Esophagus muscularis mucosa (tissue), 4 donors: ENCODE data around the gene TNP2. TPM values are rescaled to one million over a fixed set of nuclear protein-coding genes. Genes with fewer than 3 reads are reported as not detected.
"Not testable (repeated sequence)": the region's sequence is repeated elsewhere in the genome, so short reads cannot be mapped to it uniquely, and the experiment has no call there.

Experiments
- DNase-seq: peaks from one replicate; pipeline ENCODE4 v3.0.0-alpha.2; 2017; ENCODE audit errors: extremely low spot score
- H3K27ac ChIP-seq, 4 donors: fragments of 200-600 bp; sonication (generic); replicated peaks in 1 of 4; 1 replicate in 3 of 4; 2 replicates in 1 of 4; pipeline ENCODE4 v1.5.1; 2016 to 2019; ENCODE audit warnings: mild to moderate bottlenecking in 1 of 4
- H3K27me3 ChIP-seq, 4 donors: fragments of 200-600 bp; sonication (generic); one replicate each; pipeline versions ENCODE4 v1.5.1 to v1.6.0; 2016 to 2019
- H3K36me3 ChIP-seq, 4 donors: fragments of 200-600 bp; sonication (generic); one replicate each; pipeline ENCODE4 v1.5.1; 2016 to 2019
- H3K4me1 ChIP-seq, 4 donors: fragments of 200-600 bp; sonication (generic); one replicate each; pipeline ENCODE4 v1.5.1; 2016 to 2019
- H3K4me3 ChIP-seq, 4 donors: fragments of 200-600 bp; sonication (generic); 1 replicate in 2 of 4; 2 replicates in 2 of 4; pipeline ENCODE4 v1.5.1; 2016 to 2019; ENCODE audit warnings: mild to moderate bottlenecking in 4 of 4, moderate library complexity in 1 of 4
- H3K9me3 ChIP-seq, 4 donors: fragments of 200-600 bp; sonication (generic); 1 replicate in 3 of 4; 2 replicates in 1 of 4; pipeline ENCODE4 v1.5.1; 2016 to 2019
- EP300 ChIP-seq: sonication (generic); formaldehyde crosslinking; IDR thresholded peaks from one replicate; pipeline ENCODE4 v1.6.1; 2017; ENCODE audit warnings: antibody characterized with exemption
- POLR2A ChIP-seq: fragments of 450-650 bp; IDR thresholded peaks from one replicate; pipeline ENCODE4 v1.6.1; 2017; ENCODE audit warnings: antibody characterized with exemption, moderate library complexity, mild to moderate bottlenecking, low read depth
- POLR2AphosphoS5 ChIP-seq, 2 donors: sonication (generic); formaldehyde crosslinking; IDR thresholded peaks; one replicate each; pipeline ENCODE4 v1.6.1; 2017; ENCODE audit warnings: antibody characterized with exemption in 2 of 2
- WGBS: methylation state at CpG from one replicate; pipeline ENCODE4 v1.1.5; 2018; 5-methylcytosine and 5-hydroxymethylcytosine counted together
- intact Hi-C: fragments of 100-400 bp; cut with DNase I; formaldehyde crosslinking; loops from one replicate; pipeline ENCODE4 v1.15.1; 2023
- total RNA-seq, 4 donors: library from RNA; depleted of rRNA; stranded (reverse); fragments of >200 nt; gene quantifications; one replicate each; pipeline versions ENCODE4 v1.1.0 to v1.2.1, GENCODE V29; 2016
- TF ChIP-seq, protein P1 (sequence below), 3 experiments: fragments of 200-600 bp in 2 of 3; fragments of 450-650 bp in 1 of 3; sonication (generic) in 2 of 3; IDR thresholded peaks; one replicate each; pipeline ENCODE4 v1.5.1; 2017 to 2019; ENCODE audit warnings: antibody characterized with exemption in 3 of 3, mild to moderate bottlenecking in 2 of 3, moderate library complexity in 1 of 3

TNP2 gene
- total RNA-seq, 4 donors from 2014 or later: not detected

DNA sequence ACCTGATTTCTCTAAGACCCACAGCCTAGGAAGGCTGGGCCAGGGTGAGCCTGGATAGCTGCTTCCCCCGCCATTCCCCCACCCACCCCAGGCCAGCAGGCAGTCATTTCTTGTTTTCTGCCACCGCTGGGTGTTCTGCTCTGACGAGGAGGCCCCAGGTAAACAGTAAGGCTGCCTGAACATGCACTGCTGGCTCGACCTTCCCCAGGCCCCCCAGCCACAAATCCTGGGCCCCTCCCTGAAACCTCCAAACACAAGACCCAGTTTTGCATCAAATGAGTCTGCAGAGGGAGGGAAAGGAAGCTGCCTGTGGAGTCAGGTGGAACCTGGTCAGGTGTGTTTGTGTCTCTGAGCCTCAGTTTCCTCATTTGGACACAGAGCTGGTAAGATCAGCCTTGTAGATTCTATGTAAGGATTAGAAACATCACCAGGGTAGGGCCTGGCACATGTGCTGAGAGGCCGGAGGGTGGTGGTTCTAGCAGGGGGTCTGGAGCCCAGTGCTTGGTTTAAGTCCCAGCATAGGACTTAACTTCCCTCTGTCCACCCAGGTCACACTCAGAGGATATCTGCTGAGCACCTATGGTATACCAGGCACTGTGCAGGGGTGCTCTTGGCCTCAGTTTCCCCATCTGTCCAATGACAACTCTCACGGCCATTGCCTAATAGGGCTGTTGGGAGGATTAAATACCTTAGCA is 30.9 kb upstream of the TNP2 start:
- Histone ChIP-seq H3K4me1 (peaks cover 13 to 15% (median 14%) of the 10 kb centered on the region in 4 donors), H3K27me3 (no peaks in the 10 kb centered on the region), H3K36me3 (no peaks in the 10 kb centered on the region), H3K9me3 (no peaks in the 10 kb centered on the region), H3K4me3 (no peak overlapping the region), H3K27ac (no peak overlapping the region)
- 100% methylated on average over 5 of the region's 6 CpGs for WGBS
- TF ChIP-seq EP300 (no peak), POLR2A (no peak), POLR2AphosphoS5 (IDR thresholded peaks at IDR 0.05) (no peak)
- TF ChIP-seq, protein P1, sequence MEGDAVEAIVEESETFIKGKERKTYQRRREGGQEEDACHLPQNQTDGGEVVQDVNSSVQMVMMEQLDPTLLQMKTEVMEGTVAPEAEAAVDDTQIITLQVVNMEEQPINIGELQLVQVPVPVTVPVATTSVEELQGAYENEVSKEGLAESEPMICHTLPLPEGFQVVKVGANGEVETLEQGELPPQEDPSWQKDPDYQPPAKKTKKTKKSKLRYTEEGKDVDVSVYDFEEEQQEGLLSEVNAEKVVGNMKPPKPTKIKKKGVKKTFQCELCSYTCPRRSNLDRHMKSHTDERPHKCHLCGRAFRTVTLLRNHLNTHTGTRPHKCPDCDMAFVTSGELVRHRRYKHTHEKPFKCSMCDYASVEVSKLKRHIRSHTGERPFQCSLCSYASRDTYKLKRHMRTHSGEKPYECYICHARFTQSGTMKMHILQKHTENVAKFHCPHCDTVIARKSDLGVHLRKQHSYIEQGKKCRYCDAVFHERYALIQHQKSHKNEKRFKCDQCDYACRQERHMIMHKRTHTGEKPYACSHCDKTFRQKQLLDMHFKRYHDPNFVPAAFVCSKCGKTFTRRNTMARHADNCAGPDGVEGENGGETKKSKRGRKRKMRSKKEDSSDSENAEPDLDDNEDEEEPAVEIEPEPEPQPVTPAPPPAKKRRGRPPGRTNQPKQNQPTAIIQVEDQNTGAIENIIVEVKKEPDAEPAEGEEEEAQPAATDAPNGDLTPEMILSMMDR (IDR thresholded peaks at IDR 0.05): no peak
- intact Hi-C loops: no loop called here
- no peak for DNase-seq

DNA sequence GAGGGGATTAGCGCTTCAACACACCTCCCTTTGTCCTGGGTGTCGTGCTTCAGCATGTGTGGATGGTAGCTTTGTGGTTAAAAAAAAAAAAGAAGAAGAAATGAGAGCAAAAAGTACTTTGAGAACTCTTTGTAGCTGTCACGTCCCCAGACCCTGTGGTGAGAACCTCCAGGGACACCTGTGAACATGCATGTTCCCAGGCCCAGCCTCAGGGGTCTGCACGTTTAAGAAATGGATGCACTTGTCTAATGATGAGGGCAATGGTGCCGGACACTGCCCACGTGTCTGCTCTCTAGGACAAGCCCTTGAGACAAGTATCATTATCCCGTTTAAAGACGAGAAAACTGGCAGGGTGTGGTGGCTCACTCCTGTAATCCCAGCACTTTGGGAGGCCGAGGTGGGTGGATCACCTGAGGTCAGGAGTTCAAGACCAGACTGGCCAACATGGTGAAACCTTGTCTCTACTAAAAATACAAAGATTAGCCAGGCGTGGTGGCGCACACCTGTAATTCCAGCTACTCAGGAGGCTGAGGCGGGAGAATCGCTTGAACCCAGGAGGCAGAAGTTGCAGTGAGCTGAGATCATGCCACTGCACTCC is 29.9 kb upstream of the TNP2 start:
- DNase-seq, H3K36me3 ChIP-seq, intact Hi-C loops, H3K4me3 ChIP-seq, H3K9me3 ChIP-seq, H3K27ac ChIP-seq, H3K27me3 ChIP-seq: not testable (repeated sequence)
- WGBS: 91% methylated on average over 13 of the region's 13 CpGs
- peaks cover 13 to 15% (median 14%) of the 10 kb centered on the region in 4 donors for H3K4me1 ChIP-seq

DNA sequence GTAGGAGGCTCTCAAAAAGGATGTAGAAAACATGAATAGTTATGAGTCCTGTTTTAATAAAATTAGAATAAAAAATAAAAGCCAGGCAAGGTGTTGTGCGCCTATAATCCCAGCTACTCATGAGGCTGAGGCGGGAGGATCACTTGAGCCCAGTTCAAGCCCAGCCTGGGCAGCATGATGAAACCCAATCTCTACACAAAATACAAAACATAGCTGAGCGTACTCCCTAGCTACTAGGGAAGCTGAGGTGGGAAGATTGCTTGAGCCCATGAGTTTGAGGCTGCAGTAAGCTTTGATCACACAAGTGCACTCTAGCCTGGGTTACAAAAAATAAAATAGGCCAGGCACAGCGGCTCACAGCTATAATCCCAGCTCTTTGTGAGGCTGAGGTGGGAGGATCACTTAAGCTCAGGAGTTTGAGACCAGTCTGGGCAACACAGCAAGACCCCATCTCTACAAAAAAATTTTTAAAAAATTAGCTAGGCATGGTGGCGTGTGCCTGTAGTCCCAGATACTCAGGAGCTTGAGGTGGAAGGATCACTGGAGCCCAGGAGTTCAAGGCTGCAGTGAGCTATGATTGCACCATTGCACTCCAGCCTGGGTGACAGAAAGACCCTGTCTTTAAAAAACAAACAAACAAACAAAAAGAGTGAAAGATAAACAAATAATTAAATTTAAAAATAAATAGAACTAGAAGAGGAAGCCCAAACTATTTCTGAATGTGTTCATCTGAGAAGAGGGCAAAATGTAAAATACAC is 29.2 kb upstream of the TNP2 start:
- WGBS: 94% methylated on average over 5 of the region's 5 CpGs
- Histone ChIP-seq H3K9me3 (no peaks in the 10 kb centered on the region), H3K36me3 (no peaks in the 10 kb centered on the region), H3K4me1 (peaks cover 13 to 15% (median 14%) of the 10 kb centered on the region in 4 donors), H3K27ac (no peak overlapping the region), H3K4me3 (no peak overlapping the region), H3K27me3 (no peaks in the 10 kb centered on the region)
- DNase-seq: no peak
- intact Hi-C loops: no loop called here
- no peak for TF ChIP-seq EP300
- no peak for TF ChIP-seq POLR2A
- no peak for TF ChIP-seq POLR2AphosphoS5 (IDR thresholded peaks at IDR 0.05)
- TF ChIP-seq, protein P1 (IDR thresholded peaks at IDR 0.05): no peak

DNA sequence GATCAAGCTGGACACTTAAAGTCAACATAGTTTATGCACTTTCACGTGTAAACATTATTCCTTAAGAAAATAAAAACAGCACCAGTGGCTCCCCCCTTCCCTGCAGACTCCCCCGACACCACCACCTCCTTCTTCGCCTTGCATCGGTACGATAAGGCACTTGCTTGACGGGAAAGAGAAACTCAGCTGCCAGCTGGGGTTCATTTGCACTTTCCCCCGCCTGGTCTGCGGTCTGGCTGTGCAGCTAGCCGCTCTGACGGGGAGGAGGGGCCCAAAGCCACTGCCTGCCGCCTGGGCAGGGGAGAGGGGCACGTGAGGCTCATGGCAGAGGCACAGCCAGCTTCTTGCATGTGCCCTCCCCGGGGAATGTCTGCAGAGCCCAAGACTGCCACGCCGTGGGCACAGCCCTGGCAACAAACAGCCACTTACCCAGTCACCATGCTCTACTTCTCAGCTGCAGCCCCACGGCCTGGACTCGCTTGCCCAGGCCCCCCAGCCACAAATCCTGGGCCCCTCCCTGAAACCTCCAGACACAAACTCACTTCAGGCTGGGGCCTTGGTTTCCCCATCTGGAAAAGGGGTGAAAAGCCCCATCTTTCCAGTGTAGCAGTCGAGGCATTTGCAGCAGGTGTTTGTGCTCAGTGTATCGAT is 28.5 kb upstream of the TNP2 start:
- 14% methylated on average over 19 of the region's 19 CpGs for WGBS
- intact Hi-C loops: no loop called here
- no peak overlapping the region for H3K27ac ChIP-seq
- TF ChIP-seq, protein P1 (IDR thresholded peaks at IDR 0.05): no peak
- no peak for TF ChIP-seq EP300
- no peak for TF ChIP-seq POLR2AphosphoS5 (IDR thresholded peaks at IDR 0.05)
- no peak for TF ChIP-seq POLR2A
- no peaks in the 10 kb centered on the region for H3K36me3 ChIP-seq
- H3K4me1 ChIP-seq: peaks cover 13 to 15% (median 14%) of the 10 kb centered on the region in 4 donors
- DNase-seq: no peak
- no peaks in the 10 kb centered on the region for H3K27me3 ChIP-seq
- H3K9me3 ChIP-seq: no peaks in the 10 kb centered on the region
- H3K4me3 ChIP-seq: peak overlapping the region; percentile 31 to 45 (median 36)
